Measurements from ENCODE around the gene STAM2.
"Not testable (repeated sequence)": the region's sequence is repeated elsewhere in the genome, so short reads cannot be mapped to it uniquely, and the experiment has no call there.

The STAM2 gene

GRCh38 chr2:152175368-152176112 lies at the start of gene STAM2:
Gene STAM2, minus strand, starts transcription at chr2:152175763. Its CDS starts 121 bp downstream, at chr2:152175642.
- DNase-seq, result peak; percentile 92

- no peak for DNase-seq
Measured at GRCh38 chr2:152223977-152224376, 48.4 kb upstream of the STAM2 start.

DNA sequence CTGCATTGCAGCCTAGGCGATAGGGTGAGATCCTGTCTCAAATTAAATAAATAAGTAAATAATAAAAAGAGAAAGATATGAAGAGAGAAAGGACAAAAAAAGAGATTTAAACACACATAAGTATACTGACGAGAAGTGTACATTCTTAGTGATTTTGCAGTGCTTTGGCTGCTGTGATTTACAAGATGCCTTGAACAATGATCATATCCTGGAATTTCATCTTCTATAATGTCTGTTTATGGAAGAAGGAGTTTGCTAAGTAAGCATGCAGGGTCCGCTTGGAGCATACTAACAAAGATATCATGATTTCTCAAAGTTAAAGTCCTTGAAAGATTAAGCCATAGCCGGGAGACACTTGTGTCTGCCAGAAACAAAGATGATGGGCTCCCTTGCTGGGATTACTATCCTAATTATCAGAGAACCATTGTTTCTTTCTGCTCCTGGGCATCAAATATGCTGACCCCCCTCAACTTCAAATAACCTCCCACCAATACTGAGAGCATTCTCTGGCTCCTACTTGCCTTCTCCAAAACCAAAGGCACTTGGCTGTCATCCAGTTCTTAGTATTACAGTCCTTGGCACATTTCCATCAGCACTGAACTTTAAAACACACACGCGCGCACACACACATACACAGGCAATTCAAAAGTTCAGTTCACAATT lies 47.5 kb upstream of the STAM2 start:
- peak; percentile 60 for DNase-seq

DNA sequence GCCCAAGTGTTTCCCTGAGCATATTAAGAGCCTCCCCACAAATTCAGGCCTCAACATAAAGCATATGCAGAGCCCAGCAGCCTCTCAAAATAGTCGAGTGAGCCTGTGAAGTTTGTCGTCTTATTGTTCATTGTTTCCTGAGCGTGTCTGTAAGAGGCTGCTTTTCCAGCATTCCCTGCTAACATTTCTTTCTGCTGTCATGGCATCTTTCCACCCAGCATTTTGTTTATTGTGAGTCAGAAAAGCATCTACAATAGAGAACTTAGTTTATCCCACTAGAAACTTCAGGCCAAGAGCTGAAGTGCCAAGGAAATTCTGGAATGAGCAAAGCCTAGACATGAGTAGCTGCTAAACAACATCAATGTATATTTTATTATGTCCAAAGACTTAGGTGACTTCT lies 46.3 kb upstream of the STAM2 start:
- no peak for DNase-seq

- no peak for DNase-seq
Measured at GRCh38 chr2:152219077-152219828, 43.7 kb upstream of the STAM2 start.

GRCh38 chr2:152201466-152201830 lies 25.9 kb upstream of the STAM2 start:
- no peak for DNase-seq

DNA sequence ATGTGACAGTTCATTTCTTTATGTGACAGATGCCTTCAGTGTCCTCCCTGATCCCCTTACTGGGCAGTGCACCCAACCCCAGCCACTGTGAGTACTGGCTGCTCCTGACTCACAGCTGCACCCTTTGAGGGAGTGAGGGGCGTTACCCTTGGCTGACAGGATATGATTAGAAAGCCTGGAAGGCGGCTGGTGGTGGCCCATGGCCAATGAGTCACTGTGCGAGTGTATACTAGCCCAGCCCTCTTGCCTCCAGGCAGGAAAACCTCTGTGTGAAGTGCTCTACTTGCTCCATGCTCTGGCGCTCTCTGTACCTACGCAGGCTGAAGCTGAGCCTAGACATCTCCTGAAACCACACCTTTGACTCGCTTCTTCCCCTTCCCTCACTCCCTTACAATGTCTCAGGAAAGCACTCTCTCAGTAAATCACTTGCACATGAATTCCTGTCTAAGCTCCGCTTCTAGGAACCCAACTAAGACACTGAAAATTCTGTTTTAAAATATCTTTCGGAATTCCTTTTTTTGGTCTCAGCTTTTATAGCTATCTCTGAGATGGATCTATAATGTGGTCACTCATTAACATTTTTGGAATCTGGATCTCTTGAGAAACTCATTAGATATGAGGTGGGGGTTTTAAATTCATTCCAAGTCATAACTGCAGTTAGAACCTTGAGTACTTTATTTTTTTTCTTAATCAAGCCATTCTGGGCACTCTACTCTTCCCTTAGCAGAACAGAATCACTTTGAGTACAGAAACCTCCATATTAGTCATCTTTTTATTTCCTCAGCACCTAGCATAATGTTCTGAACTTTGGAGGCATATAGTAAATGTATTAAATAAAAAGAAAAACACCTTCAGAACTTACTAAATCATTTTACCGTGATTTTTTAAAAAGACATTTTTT lies 25.3 kb upstream of the STAM2 start:
- DNase-seq, result peak; percentile 99

- peak; percentile 15 for DNase-seq
Measured at GRCh38 chr2:152200101-152200500, 24.5 kb upstream of the STAM2 start.

DNA sequence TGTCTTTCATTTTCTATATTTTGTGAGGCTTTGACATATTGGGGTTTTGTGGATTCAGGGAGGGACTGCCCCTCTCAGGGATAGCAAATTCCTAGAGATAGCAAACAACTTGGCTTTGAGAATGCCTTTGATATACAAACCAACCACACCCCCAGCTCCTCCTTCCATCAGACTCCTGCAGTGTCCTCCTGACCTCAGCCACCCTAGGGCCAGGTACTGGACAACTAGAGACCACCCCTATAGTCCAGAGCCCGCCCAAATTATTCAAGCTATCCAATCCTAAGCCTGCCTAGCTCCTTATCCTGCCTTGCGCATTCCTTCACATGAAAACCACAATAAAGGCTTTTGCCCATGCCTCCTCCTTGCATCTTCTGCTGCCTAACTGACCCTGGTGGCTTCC lies 22.9 kb upstream of the STAM2 start:
- no peak for DNase-seq

GRCh38 chr2:152197508-152198284 lies 22.1 kb upstream of the STAM2 start:
- peak; percentile 7 for DNase-seq

GRCh38 chr2:152189622-152190495 lies 14.3 kb upstream of the STAM2 start:
- DNase-seq, result peak; percentile 72

DNA sequence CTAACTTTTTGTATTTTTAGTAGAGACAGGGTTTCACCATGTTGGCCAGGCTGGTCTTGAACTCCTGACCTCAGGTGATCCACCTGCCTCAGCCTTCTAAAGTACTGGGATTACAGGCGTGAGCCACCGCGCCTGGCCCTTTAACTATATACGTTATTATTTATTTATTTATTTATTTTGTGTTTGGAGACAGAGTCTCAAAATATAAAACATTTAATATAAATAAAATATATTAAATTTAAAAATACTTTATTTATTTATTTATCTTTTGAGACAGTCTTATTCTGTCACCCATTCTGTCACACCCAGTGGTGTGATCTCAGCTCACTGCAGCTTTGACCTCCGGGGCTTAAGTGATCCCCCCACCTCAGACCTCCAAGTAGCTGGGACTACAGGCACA lies 11.2 kb upstream of the STAM2 start:
- DNase-seq, result not testable (repeated sequence)

- DNase-seq, result no peak
Measured at GRCh38 chr2:152186262-152186661, 10.7 kb upstream of the STAM2 start.

DNA sequence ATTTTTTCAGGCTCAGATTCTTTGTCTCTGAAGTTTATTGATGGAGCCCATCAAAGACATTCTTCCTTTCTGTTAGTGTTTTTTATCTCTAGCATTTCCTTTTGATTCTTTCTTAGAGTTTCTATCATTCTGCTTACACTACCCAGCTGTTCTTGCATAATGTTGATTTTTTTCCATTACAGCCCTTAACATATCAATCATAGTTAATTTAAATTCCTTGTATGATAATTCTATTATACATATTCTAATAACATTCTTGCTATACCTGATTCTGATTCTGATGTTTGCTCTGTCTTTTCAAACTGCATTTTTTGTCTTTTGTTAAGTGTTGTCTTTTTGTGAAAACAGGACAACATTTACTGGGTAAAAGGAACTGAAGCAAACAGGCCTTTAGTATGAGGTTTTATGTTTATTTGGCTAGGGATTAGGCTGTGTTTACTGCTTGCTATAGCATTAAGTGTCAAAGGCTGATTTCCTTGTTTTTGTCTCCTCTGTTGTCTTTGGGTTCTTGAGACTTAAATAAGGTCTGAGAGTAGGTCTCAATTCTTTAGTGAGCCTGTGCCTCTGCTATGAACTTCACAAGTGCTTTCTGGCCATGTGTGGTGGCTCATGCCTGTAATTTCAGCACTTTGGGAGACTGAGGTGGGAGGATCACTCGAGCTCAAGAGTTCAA lies 8.0 kb upstream of the STAM2 start:
- no peak for DNase-seq

DNA sequence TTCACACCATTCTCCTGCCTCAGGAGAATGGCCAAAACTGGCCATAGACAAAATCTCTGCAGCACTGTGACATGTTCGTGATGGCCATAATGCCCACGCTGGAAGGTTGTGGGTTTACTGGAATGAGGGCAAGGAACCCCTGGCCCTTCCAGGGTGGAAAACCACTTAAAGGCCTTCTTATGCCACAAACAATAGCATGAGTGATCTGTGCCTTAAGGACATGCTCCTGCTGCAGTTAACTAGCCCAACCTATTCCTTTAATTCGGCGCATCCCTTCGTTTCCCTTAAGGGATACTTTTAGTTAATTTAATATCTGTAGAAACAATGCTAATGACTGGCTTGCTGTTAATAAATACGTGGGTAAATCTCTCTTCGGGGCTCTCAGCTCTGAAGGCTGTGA lies 2.1 kb upstream of the STAM2 start:
- not testable (repeated sequence) for DNase-seq

DNA sequence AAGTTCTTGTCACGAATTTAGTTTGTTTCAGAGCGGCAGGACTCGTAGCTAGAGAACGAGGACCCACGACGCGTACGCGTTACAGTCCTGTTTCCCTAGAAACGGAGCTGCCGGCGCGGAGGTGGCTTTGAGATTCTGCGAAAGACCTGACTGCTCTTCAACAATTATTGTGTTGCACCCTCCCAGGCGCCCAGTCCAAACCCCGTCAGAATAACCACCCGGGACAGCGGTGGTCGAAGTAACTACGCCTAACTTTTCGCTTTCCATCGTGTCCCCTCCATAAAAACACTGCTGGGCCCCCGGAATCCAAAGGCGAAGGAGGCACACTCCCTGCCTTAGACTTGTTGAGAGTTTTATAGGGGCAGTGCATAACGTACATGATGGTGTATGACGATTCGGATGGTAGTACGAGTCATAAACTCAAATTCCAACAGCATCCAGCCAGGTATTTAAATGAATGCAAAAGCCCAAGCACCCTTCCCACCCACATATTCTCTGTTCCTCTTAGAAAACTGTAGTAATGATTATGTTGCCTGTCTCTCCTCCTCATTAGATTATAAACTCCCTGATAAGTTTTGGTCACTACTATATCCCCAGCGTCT lies 651 bp upstream of the STAM2 start:
- DNase-seq, result no peak

DNA sequence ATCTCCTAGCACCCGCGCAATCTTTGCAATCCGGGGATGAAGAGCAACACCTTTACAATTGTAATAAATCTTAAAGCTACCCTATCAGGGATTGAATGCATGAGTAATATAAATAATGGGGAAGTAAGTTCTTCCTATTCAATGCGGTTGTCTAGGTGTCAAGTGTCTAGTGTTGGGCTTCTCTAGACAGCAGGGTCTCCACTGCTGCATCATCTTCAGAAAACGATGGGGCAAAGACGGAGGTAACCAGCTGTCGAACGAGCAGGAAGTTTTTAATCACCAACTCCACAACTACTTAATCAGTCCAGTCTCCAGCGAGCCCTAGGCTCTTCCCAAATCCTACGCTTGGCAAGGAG lies 573 bp downstream of the STAM2 start:
- DNase-seq, result no peak

- no peak for DNase-seq
Measured at GRCh38 chr2:152174574-152174973, 989 bp downstream of the STAM2 start.

GRCh38 chr2:152173831-152174230 lies 1.7 kb downstream of the STAM2 start:
- DNase-seq, result no peak

GRCh38 chr2:152172201-152172785 lies 3.3 kb downstream of the STAM2 start:
- not testable (repeated sequence) for DNase-seq
